CD4-positive, alpha-beta T cell (primary cell): ENCODE data around the gene PFKL. TPM values are rescaled to one million over a fixed set of nuclear protein-coding genes. Genes with fewer than 3 reads are reported as not detected.

ENCODE experiments used
- ATAC-seq: fragments of 200-7000 bp; cut with Tn5 transposase; one replicate; pipeline ENCODE4 v1.10.0; 2022; ENCODE audit warnings: mild to moderate bottlenecking; ENCODE audit not compliant: poor library complexity
- CTCF ChIA-PET: fragments of 350-600 bp; sonication (Branson Sonifier 250); formaldehyde crosslinking; loops from one replicate; lab custom pipeline; 2021; ENCODE audit warnings: antibody characterized with exemption, inconsistent platforms; lab: Charles Lee
- POLR2A ChIA-PET: fragments of 350-600 bp; sonication (Branson Sonifier 250); formaldehyde crosslinking; loops from one replicate; lab custom pipeline; 2021; ENCODE audit warnings: antibody characterized with exemption, inconsistent platforms; lab: Charles Lee
- DNase-seq, 14 experiments: peaks; one replicate each; pipeline ENCODE4 v3.0.0-alpha.2; 2013 to 2020; ENCODE audit warnings: mixed read lengths in 2 of 14
- H3K27ac ChIP-seq, 2 donors: one replicate each; pipeline versions ENCODE4 v1.5.1 to v1.7.0; 2013; ENCODE audit warnings: low read length in 2 of 2, low read depth in 1 of 2, mild to moderate bottlenecking in 1 of 2
- H3K27me3 ChIP-seq, 2 experiments: 1 replicate in 1 of 2; 2 replicates in 1 of 2; pipeline versions ENCODE4 v1.6.1 to v1.7.0; 2013; ENCODE audit warnings: low read length in 2 of 2, control low read depth in 1 of 2, mild to moderate bottlenecking in 1 of 2, moderate library complexity in 1 of 2; ENCODE audit not compliant: insufficient read depth in 2 of 2, control insufficient read depth in 1 of 2
- H3K36me3 ChIP-seq: one replicate; pipeline ENCODE4 v1.6.1; 2013; ENCODE audit warnings: low read length, control low read depth; ENCODE audit not compliant: insufficient read depth
- H3K4me1 ChIP-seq: one replicate; pipeline ENCODE4 v1.6.1; 2013; ENCODE audit warnings: low read length, control low read depth; ENCODE audit not compliant: insufficient read depth
- H3K4me3 ChIP-seq: one replicate; pipeline ENCODE4 v1.5.1; 2013; ENCODE audit warnings: mild to moderate bottlenecking, low read length, moderate library complexity
- H3K9me3 ChIP-seq, 2 experiments: 1 replicate in 1 of 2; 2 replicates in 1 of 2; pipeline versions ENCODE4 v1.6.1 to v1.7.0; 2013; ENCODE audit warnings: low read length in 2 of 2, mild to moderate bottlenecking in 2 of 2, control low read depth in 1 of 2, moderate library complexity in 1 of 2; ENCODE audit not compliant: control insufficient read depth in 1 of 2, insufficient read depth in 1 of 2
- H3K27ac Mint-ChIP-seq: one replicate; pipeline ENCODE4 v1.8.0; 2020; ENCODE audit warnings: mixed read lengths
- H3K27me3 Mint-ChIP-seq: one replicate; pipeline ENCODE4 v1.8.0; 2021; ENCODE audit warnings: mixed read lengths
- H3K36me3 Mint-ChIP-seq: one replicate; pipeline ENCODE4 v1.8.0; 2021; ENCODE audit warnings: low read depth, mixed read lengths
- H3K4me1 Mint-ChIP-seq: one replicate; pipeline ENCODE4 v1.8.0; 2021; ENCODE audit warnings: low read depth, mixed read lengths
- H3K4me3 Mint-ChIP-seq: one replicate; pipeline ENCODE4 v1.8.0; 2020; ENCODE audit warnings: mild to moderate bottlenecking, mixed read lengths
- H3K9me3 Mint-ChIP-seq: one replicate; pipeline ENCODE4 v1.8.0; 2020; ENCODE audit warnings: mixed read lengths
- CTCF ChIP-seq: fragments of 200-600 bp; IDR thresholded peaks from one replicate; pipeline ENCODE4 v1.8.0; 2022; ENCODE audit warnings: antibody characterized with exemption, mild to moderate bottlenecking
- intact Hi-C, 2 experiments: fragments of 100-400 bp; cut with DNase I in 1 of 2; cut with micrococcal nuclease in 1 of 2; formaldehyde crosslinking; loops; one replicate each; pipeline versions ENCODE4 v1.15.1 to v1.9.0; 2023 to 2025; cut with DNase I, micrococcal nuclease
- total RNA-seq, 174 experiments: library from RNA in 2 of 174; stranded (reverse) in 2 of 174; gene quantifications; one replicate each; pipeline ENCODE4 v1.2.3 and lab custom pipeline; 2021 to 2026

The PFKL gene
- total RNA-seq, 2 experiments from 2014 or later = 115 to 117 TPM

DNA sequence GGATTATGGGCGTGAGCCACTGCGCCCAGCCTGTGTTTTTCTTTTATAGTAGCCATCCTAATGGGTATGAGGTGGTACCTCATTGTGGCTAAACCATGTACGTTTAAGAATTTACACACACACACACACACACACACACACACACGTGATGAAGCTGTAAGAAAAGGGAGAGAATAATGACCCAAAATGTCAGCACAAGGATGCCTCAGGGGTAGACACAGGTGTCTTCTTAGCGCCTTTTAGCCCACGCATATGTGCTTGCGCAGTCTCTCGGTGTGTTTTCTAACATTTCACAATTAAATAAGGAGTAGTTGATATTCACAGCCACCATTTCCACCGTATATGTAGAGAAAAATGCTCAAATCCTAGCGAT lies 782 bp upstream of the PFKL start:
- no peaks in the 10 kb centered on the region for H3K36me3 Mint-ChIP-seq
- peaks cover 6% of the 10 kb centered on the region for H3K36me3 ChIP-seq
- ChIA-PET POLR2A (interaction anchor here (0.7 kb wide), 1 partner anchor 410 kb away, joined by 3 read pairs; no protein-coding TSS in a partner anchor), CTCF (no interaction called here)
- no peaks in the 10 kb centered on the region for H3K27me3 Mint-ChIP-seq
- no peak for ATAC-seq
- intact Hi-C loops = no loop called here
- H3K27ac Mint-ChIP-seq = peak overlapping the region; percentile 97
- peak overlapping the region; percentile 69 for H3K4me3 ChIP-seq
- DNase-seq = peak in 2 of 14 experiments; percentile 52 to 63
- H3K4me1 Mint-ChIP-seq = peaks cover 49% of the 10 kb centered on the region
- peak overlapping the region; percentile 52 to 67 for H3K27ac ChIP-seq
- H3K9me3 Mint-ChIP-seq = no peaks in the 10 kb centered on the region
- no peaks in the 10 kb centered on the region for H3K9me3 ChIP-seq
- no peak for TF ChIP-seq CTCF
- H3K4me1 ChIP-seq = peaks cover 83% of the 10 kb centered on the region
- H3K27me3 ChIP-seq = no peaks in the 10 kb centered on the region
- H3K4me3 Mint-ChIP-seq = peak overlapping the region; percentile 95

DNA sequence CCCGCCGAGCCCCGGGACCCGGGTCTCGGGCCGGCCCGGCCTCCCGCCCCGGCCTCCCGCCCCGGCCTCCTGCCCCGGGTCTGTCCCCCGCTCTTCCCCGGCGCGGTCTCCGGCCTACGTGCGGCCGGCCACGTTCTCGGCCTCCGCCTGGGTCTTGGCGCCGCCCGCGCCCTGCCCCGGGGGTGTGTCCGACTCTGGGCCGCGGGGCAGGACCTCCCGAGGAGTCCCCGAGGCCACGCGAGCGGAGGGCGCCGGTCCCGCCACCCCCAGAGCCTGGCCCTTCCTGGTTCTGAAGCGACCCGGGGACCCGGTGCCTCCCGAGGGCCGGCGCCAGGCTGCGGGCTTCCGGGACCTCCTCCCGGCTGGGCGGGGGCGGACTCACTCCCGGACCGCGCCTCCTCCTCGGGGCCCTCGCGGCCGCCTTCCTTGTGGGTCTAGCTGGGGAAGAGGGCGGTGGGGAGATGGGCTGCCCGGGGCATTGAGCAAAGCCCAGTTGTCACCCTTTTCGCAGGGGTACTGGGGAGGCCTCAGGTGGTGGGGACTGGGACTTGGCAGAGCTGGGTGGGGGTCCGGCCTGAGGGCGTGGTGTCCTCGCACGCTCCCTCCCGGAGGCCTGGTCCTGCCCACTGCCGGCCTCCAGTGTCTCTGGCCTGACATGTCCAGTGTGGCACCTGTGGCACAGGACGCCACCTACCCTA lies 558 bp downstream of the PFKL start:
- Histone ChIP-seq H3K9me3 (no peaks in the 10 kb centered on the region), H3K27ac (peak overlapping the region; percentile 1 to 9), H3K4me3 (peak overlapping the region; percentile 69), H3K36me3 (peaks cover 8% of the 10 kb centered on the region), H3K4me1 (peaks cover 83% of the 10 kb centered on the region), H3K27me3 (no peaks in the 10 kb centered on the region)
- peak; percentile 35 for ATAC-seq
- H3K9me3 Mint-ChIP-seq = no peaks in the 10 kb centered on the region
- POLR2A ChIA-PET = interaction anchor here (0.6 to 2.0 kb wide), 2 partner anchors 30 to 38 kb away, joined by 3 to 10 read pairs; partner anchors contain the start of gene CFAP410
- peak in 13 of 14 experiments; percentile 30 to 75 (median 58) for DNase-seq
- no peak for TF ChIP-seq CTCF
- H3K4me3 Mint-ChIP-seq = peak overlapping the region; percentile 85
- H3K27ac Mint-ChIP-seq = peak overlapping the region; percentile 83
- CTCF ChIA-PET = no interaction called here
- peaks cover 6% of the 10 kb centered on the region for H3K36me3 Mint-ChIP-seq
- H3K27me3 Mint-ChIP-seq = no peaks in the 10 kb centered on the region
- intact Hi-C loops = loop anchor here in 1 of 2 experiments (2.0 to 5.0 kb wide), 2 partner anchors 36 to 52 kb away; partner anchors contain the start of gene TRPM2
- peaks cover 53% of the 10 kb centered on the region for H3K4me1 Mint-ChIP-seq

DNA sequence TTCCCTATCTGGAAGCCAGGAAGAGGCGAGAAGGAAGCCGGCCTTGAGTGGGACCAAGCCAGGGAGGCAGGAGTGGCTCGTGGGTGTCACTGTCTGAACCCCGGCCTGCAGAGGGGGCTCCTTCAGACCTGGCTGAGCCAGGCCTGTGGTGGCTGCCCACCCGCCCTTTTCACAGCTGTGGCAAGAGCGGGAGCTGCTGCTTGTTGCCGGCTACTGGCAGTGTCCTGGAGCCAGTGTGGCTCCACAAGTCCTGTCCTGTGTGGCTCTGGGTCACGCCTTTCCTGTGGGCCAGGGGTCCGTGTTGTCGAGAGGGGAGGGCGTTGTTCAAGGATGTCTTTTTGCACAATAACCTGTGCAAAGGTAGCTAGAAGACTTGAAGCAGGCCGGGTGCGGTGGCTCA lies 1.3 kb downstream of the PFKL start:
- Mint-ChIP-seq H3K27me3 (no peaks in the 10 kb centered on the region), H3K4me1 (peaks cover 52% of the 10 kb centered on the region), H3K4me3 (peak overlapping the region; percentile 92), H3K27ac (peak overlapping the region; percentile 83), H3K9me3 (no peaks in the 10 kb centered on the region), H3K36me3 (peaks cover 6% of the 10 kb centered on the region)
- no peaks in the 10 kb centered on the region for H3K27me3 ChIP-seq
- peak overlapping the region; percentile 69 for H3K4me3 ChIP-seq
- CTCF ChIA-PET = no interaction called here
- H3K36me3 ChIP-seq = peaks cover 12% of the 10 kb centered on the region
- intact Hi-C loops = loop anchor here in 1 of 2 experiments (2.0 to 5.0 kb wide), 2 partner anchors 36 to 51 kb away; partner anchors contain the start of gene TRPM2
- peak overlapping the region; percentile 1 to 9 for H3K27ac ChIP-seq
- POLR2A ChIA-PET = interaction anchor here (0.6 to 2.0 kb wide), 2 partner anchors 29 to 37 kb away, joined by 3 to 10 read pairs; partner anchors contain the start of gene CFAP410
- peaks cover 81% of the 10 kb centered on the region for H3K4me1 ChIP-seq
- ATAC-seq (no peak), DNase-seq (no peak)
- no peak for TF ChIP-seq CTCF
- no peaks in the 10 kb centered on the region for H3K9me3 ChIP-seq
